HG02884 (cell line): ENCODE results near the gene RFTN1.
"Not testable (repeated sequence)": the region's sequence is repeated elsewhere in the genome, so short reads cannot be mapped to it uniquely, and the experiment has no call there.

ENCODE experiments used
- ATAC-seq: cut with Tn5 transposase; IDR thresholded peaks from one replicate; pipeline ENCODE4 v1.9.1; 2021; ENCODE audit warnings: mild to moderate bottlenecking, moderate library complexity; ENCODE audit not compliant: unreplicated experiment

The RFTN1 gene

DNA sequence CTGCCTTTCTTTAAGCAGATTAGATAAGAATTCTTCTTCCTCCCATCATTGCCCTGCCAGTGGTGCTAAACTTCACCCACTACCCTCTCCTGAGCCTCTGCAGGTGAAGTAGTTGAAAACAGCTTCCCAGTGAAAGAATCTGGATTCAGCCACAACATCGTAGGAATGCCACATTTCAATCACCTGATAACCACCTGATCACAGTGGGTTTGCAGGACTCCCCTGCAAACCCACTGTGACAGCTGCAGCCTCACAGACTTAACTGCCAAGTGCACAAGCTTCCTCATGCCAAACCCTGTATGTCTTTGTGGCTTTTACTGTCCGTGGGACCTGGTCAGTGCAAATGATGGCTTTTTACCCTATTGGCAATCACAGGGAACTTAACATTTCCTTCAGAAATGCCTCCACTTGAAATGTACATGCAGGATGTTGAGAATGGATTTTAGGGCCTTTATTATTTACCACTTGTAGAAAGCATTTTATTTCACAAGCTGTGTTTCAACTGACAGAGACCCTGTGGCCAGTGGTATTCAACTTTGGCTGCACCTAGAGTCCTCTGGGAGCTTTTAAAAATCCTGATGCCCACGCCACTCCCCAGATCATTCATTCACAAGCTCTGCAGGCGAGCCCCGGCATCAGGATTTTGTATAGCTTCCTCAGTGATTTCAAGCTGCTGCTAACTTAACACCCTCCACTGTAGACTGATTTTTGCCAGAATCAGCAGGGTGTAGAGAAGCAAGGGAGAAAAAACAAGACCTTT, 199.4 kb downstream of the RFTN1 start:
- ATAC-seq, result no peak

DNA sequence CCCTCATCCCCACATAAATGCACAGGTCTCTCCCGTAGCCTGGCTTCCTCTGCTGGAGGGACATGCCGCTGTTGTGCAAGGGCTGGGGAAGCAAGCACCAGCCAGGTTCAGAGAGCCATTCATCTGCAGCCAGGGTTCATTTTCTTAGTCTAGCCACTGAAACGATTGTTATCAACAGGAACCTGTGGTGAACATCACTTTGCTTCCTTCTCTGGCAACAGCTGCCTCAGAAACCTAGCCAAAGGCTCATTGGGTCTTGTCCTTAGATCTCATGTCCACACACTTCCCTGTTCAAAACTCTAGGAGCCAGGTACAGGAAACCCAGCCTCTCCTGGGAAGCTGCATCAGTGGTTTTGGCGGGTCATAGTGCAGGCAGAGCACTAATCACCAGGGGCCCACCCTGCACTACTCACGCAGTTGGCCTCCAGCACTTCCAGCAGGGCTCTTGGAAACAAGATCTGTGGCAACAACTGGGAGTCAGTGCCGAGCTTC, 201.5 kb downstream of the RFTN1 start:
- ATAC-seq, result peak; percentile 48

DNA sequence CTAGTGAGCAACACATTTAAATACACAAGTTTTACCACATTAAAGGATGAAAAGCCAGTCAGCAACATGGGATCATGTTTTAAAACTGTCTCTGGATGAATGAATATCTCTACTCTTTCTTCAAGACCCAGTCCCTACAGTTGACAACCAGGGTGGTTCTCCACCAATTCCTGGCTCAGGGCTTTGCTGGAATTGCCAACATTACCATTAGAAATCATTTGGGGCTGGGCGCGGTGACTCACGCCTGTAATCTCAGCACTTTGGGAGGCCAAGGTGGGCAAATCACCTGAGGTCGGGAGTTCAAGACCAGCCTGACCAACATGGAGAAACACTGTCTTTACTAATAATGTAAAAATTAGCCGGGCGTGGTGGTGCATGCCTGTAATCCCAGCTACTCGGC, 203.0 kb downstream of the RFTN1 start:
- ATAC-seq, result not testable (repeated sequence)

DNA sequence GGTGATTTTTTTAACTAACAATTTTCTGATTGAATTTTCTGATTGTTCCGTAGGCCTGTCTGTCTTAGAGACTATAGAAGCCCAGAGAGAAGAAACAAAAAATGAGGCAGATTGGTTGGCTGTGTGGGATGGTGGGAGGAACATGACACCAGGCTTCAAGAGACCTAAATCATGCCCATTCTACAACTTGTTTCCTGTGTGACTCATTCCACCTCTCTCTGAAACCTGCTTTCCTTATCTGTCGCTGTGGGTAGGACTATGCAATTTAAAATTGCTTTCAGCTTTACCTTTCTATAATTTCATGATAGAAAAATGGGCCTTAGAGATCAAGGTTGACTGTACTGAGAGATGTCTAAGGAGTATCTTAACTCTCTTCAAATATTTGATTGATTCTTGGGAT, 203.9 kb downstream of the RFTN1 start:
- peak; percentile 86 for ATAC-seq

DNA sequence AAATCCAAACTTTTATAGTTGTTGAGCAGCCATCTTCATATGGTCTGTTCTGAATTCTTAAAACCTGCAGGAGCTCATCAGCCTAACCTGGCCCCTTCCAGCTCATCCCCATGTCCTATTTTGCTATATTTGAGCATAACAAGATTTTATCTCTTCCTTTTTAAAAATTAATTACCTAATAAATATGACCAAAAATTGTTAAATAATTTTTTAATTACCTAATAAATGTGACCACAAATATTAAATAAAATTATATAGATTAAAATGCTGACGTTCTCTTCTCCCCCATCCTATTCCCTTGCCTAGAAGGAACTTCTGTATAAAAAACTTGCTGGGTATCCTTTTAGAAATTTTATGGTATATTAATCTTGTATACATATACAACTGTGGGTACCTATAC, 204.8 kb downstream of the RFTN1 start:
- no peak for ATAC-seq

DNA sequence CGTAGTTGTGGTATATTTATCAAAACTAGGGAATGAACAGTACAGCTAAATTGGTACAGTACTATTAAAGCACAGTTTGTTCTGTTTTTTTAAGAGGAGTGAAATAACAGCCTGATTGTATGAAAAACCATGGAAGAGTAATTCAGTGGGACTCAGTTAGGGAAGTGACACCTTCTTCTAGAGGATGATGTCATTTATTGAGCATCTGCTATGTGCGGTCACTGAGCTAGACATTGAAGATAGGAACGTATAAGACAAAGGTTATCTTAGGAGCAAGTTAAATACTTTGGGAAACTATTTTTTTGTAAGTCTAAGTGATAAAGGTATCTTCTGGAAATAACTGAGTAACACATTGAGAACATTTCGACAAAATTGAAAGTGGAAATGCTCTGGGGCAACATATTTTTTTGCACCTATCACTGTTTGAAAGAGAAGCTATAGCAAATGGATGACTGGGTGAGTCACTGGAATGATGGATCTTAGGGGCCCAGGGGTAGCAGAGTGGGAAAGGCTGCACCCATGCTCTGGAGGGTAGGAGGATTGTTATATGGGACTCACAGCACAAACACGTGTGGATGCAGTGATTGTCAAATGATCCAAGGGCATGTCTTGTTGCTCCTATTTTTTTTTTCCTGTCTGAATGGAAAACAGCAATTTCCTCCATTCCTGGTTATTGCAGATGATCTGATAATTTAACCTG, 205.5 kb downstream of the RFTN1 start:
- ATAC-seq, result no peak

DNA sequence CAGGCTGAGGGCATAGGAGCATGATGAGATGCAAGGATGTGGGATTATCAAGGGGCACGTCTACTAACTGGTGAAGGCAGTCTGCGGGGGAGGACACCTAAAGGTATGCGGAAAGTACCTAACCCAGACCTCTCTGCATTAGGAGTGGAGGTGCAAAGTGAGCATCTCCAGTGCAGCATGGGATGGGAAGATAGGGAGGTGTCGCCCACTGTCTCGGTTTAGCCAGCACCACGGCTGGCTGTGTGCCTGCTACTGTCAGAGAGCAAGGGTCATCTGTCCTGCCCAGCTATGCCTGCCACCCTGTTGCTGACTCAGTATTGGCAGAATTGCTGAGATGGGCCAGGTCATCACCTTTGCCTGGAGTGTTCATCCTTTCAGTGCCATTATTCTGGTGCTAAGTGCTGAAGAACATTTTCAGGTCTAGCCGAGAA, 208.4 kb downstream of the RFTN1 start:
- ATAC-seq, result no peak

DNA sequence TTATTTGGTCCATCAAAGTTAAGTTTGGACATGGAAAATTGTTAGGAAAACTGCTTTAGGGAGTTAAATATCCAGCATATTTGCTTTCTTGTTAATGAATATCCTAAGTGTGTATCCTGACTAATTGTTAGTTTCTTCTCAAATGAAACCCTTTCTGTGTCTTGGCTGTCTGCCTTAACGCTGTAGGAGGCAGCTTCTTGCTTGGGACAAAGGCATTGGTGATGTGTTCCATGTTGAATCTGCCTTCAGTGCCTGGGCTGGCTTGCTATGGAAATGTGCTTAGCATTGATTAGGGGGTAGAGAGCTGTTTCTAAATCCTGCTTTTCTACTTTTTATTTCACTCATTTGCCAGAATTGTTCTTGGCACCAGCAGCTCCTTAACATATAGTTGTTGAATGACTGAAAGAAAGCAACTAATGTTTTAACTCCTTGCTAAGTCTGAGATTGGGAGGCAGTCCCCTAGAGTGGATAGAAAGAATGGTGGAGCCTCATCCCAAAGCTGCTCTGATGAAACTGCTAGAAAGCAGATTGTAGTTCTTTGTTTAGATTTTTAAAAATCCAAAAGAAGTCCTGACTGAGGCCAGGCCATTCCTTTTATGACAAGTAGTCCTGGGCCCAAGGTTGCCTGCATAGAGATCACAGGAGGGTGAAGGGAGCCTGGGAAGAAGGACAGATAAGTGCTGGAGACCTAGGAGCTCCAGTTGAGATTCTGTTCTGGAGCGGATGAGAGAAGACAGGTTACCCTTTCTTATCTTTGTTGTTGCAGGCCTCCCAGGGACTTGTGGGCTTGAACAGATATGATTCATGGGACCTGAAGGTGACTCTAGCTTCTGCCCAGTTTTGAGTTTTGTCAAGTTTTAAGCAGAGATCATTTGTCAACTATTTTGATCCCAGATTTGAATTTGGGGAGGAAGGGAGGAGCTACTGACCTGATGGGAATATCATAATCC, 209.2 kb downstream of the RFTN1 start:
- no peak for ATAC-seq

DNA sequence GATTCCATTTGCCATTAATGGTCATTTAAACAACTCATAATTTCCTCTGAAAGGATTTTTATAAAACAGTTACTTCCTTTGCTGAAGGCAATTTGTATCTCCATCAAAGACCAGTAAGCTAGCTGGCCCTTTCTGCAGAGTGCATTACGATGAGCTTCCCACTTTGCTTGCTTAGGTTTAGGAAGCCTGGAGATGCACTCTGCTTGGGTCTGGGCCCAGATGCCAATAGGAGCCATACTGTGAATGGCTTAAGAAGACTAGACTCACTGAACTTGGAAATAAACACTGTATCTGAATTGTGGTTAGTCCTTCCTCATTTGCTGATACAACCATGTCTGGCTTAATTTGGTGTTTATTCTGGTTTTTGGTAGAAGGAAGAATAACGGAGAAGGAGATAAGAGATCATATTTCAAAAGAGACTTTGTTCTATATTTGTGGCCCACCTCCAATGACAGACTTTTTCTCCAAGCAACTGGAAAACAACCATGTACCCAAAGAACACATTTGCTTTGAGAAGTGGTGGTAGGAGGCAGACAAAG, 210.4 kb downstream of the RFTN1 start:
- ATAC-seq, result no peak

DNA sequence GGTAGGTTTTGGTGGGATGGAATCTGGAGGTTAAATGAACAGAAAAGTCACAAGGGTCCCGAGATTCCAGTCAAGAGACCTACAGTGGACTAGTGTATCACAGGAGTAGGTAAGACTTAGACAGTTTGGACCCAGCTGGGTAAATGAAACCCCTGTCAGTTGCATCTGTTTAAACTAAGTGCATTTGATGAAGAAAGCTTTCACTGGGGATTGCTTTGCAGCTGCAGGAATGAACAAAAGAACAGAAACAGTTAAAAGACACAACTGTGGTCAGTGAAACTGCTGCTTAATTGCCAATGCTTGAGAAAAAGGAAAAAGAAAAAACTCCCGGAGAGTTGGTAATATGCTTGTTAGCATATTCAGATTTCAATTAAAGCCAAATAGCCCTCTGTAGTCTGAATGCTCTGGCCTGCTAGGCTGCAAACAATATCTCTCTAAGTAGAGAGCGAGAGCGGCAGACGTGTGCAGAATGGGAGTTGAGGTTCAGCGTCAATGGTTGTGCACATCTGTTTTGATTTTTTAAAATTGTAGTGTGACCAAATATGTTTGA, 211.3 kb downstream of the RFTN1 start:
- no peak for ATAC-seq

DNA sequence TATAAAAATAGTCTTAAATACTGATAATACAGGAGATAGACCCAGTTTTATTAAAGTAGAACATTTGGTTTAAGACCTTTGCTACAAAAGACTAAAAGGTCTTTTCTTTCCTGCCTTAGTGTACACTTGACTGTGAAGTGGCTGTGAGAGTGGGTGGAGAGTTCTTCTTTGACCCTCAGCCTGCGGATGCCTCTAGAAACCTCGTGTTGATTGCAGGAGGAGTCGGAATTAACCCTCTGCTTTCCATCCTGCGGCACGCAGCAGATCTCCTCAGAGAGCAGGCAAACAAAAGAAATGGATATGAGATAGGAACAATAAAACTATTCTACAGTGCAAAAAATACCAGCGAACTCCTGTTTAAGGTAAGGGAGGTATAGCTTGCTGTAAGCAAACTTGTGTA, 212.0 kb downstream of the RFTN1 start:
- ATAC-seq, result no peak

DNA sequence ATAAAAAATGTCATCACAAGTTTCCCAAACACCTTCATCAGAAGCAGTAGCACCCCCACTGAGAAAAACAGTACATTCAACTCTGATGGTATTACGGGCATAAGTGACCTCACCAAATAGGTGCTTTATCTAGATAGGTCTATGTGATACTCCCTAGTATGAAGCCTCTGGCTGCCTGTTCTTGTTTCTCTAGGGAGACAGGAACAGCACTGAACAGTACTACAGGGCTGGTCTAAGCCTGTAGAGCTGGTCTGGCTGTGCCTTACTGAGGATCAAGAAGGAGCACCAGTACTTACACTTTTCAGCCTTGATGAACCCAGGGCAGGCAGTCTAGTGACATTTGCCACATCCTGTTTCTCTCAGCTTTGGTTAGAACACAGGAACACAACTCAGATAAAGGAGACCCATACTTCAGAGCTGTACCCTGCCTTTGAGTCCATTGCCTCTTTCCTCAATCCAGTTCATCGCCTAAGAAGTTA, 212.6 kb downstream of the RFTN1 start:
- ATAC-seq, result peak; percentile 65

DNA sequence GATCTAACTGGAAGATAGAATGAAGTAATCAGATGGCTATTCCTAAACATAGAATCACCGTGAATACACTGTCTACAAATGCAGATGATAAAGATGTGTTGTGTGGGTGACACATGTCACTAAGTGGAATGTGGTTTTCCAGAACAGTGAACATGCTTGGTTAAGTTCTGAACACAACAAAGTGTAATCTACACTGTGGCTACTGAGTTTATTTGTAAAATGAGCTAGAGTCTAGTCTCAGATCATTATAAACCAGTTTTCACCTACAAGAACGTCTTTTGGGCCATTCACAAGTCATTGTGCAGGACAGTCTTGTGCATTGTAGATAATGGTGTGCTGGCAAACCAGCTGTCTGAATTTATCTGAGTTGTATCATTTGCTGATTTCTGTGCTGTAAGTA, 213.2 kb downstream of the RFTN1 start:
- no peak for ATAC-seq

DNA sequence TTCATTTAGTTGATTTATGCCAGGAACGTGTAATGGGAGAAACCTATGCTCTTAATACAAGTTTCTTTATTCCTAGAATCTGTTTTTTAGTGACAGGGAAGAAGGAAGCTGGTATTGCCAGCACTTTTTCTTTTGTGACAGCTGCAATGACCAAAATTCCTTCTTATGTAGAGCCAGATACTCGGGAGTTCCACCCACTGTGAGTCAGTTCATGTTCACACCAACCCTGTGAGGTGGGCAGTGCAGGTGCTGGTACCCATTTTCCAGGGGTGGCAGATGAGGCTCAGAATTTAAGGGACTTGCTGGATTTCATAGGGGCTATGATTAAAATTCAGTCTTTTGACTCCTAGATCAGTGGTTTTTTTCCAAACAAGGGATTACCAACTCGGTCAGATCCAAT, 213.8 kb downstream of the RFTN1 start:
- ATAC-seq, result no peak

DNA sequence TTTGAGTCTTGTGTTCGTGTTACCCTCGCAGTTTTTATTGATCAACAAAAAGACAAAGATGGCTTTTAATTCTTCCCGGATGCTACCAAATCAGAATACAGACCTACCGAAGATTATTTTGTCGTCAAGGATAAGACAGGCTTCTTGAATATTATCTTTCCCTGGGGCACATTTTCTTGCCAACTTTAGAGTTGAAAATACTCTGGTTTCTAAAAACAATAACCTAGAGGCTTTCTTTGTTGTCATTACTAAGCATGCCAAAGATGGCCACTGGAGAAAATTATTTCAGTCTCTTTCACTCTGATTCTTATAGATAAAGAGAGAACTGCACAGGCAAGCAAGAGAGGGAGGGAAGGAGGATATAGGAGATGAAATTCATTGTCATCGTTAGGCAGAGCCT, 214.6 kb downstream of the RFTN1 start:
- no peak for ATAC-seq

DNA sequence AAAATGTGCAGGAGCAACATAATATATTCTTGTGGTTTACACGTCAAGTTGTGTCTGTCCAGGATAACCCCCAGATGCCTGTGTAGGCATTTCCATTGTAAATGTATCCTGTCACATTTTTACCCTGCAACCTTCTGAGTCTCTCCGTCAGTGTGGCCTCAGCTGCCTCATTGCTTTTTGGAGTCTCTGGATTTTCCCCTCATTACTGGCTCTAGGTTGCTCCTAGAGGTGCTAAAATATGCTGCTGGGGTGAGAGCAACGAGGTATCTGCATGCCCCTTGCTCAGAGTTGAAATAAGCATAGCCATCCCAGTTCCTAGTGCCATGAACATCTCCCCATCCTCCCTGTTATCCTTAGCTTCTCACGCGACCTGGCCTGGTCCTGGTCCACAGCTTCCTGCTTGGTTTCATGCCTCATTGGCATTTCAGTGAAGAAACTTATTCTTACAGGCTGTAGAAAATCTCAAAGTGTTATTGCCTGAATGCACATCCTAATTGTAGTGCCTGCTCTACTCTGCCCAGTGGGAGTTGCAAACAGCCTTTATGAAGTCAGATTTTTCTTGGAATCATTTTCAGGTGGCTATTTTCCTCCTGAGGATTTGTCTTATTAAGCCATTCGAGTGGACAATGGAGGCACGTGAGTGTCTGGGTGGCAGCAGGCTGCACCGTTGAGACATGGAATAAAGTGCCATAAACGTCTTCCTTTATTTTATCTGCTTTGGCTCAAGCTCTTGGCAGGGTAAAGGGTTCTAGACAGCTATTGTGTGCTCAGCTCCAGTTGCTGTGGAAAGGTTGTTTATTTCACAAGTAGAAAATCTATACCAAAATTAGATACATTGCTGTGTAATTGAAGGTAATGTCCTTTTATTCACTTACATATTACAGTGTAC, 215.3 kb downstream of the RFTN1 start:
- ATAC-seq, result no peak

DNA sequence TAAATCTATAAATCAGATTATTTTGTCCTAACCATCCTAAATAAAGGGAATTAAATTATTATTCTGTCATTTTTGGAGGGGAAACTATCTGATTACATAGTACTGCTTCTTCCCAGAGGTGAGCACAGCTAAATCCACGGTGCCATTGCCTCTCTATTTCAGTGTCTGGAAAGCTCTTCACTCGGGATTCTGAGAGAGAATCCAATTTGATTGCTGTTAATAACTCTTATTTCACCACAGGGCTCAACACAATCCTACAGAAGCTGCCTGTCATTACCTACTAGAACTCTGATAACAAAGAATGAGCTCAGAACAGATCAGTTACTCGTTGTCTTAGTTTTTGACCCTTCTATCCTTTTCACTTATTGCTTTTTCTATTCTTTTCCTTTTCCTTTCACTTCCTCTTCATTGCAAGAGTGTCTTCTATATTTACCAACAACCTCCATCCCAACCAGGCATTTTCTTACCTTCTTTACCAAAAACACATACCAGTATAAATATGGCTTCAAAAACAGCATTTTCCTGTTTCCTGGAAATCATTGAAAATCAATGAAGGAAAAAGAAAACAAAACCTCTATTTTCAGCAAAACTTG, 218.1 kb downstream of the RFTN1 start:
- no peak for ATAC-seq

DNA sequence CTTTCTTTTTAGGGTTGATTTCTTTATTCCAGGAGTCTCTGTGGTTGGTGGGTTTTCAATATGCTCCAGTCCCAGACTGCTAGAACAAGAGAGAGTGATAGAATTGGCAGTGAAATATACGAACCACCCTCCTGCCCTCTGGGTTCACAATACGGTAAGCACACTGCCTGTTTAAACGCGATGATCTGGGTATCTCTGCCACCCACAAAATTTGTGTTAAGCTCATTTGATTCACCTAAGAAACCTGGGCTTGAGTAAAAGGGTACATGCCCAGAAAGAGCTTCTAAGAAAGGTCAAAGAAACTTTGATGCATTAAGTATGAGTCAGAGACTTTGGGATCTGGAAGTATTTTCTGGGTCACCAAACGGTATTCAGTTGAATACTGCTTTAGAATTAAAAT, 218.7 kb downstream of the RFTN1 start:
- no peak for ATAC-seq

DNA sequence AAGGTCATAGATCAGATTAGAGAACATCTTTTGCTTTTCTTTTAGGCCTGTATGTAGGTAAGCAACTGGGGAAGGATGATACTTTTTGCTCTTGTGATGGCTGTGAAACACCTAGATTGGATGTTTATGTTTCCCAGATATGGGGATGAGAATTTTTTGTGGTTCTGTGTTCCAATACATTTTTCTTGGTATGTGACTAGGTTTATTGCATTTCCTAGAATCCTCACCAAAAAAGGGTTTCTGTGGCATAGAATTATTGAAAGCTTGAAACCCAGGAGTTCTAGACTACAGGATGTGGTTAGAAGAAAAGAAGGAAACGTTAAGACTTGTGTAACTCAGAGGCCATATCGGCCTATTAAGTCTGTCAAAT, 222.7 kb downstream of the RFTN1 start:
- ATAC-seq, result peak; percentile 41
